NCI-H524 treated with DMSO at 0.1 percent for 48 hours (cell line): ENCODE measurements around the gene PRELID2.

ENCODE experiments used
- DNase-seq: peaks from one replicate; lab custom pipeline; 2025; lab: John Stamatoyannopoulos, UW

Gene PRELID2

DNA sequence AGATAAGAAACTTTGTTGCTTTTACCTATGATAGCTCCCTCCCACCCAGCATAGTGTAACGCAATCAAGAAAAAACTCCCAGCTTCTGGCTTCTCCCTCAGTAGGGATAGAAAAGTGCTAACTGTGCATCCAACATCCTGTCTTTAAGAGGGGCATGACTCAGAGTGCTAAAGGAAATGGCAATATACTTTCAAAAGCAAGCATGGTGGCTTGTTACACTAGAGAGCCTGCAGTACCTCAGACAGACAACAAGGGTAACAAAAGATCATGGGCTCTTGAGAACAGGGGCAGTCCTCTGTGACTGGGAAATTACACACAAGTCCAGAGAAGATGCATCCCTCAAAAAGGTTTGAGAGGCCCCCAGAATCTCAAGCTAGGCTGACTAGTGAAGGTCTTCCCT, 37.8 kb downstream of the PRELID2 start:
- no peak for DNase-seq

DNA sequence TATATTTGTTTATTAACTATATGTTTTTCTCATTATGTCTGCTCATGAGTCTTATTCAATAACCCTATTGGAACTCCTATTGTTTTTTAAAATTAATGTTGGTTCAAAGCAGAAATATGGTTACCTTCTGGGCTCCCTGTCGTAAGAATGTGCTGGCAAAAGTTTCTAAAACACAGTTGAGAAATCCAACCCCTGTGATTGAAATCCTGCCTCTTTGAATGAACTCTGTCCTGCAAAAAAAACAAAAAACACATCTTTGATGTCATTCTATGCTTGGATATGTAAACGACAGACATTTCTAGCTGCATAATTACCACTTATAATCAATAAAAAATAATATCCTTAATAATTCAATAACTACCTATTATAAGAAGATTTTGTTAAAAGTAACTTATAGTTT, 38.8 kb downstream of the PRELID2 start:
- DNase-seq: no peak

DNA sequence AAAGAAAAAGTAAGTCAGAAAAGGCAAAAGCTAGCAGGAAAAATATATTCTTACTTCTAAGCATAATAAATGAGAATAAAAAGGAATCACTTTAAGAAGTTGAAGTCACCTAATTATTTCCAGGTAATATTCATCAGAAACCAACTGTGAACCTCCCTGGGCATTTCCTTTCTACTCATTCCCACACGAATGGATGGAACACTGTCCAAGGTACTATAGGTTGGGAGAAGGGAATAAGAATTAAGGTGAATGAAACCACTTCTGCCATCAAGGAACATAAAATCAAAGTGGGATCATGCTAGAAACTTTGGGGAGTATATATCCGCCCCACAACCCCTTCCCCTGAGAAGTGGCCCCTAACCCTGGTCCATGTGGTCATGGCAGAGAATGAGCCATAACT, 41.6 kb downstream of the PRELID2 start:
- DNase-seq: no peak

DNA sequence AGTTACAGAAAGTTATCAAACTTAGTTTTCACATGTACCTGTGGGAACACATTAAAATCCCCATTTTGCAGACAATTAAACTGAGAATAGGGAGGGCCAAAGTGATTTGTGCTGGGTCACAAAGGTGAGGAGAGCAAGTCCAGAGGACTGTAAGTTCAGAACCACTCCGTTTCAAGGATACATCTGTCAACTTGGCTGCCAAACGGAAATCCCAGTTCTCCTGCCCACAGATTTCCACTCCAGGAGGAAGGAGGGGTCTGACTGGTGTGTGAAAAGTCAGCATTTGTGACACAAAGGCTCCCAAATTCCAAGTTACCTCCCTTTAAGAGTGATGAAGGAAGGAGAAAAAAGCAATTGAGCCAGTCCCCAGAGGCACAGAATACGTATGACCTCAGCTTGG, 42.3 kb downstream of the PRELID2 start:
- no peak for DNase-seq

DNA sequence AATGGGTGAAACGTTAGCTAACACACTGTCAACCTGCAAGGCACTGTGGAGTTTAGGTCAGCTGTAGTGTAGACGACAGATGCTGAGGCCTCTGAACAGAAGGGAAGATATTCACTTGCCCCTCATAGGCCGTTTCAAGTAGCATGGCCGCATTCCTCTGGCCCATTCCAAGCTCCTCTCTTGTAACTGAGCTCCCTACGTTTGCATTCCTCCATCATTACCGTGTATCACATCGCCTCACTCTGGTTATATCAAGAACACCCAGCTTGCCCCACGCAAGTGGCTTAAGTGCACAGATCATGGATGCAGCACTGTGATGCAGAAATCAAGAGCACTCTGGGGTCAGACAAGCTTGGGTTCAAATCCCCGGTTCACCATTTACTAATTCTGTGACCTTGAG, 43.3 kb downstream of the PRELID2 start:
- no peak for DNase-seq

DNA sequence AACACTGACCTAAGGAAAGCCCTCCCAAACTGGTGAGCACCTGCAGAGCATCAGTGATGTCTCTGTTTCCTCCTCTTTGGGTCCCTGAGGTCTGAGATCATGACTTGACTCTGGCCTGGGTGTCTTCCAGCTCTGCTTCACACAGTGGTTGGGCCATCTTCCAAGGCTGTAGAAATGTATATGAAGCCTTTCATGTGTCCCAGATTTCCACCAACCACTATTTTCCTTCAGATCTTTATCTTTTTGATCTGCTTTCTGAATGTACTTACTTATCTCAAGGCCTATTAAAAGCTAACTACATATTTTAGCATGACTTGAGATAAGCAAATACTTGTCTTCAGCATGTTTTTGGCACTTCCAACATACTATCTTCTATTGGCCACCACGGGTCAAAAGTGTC, 47.1 kb downstream of the PRELID2 start:
- DNase-seq: no peak

DNA sequence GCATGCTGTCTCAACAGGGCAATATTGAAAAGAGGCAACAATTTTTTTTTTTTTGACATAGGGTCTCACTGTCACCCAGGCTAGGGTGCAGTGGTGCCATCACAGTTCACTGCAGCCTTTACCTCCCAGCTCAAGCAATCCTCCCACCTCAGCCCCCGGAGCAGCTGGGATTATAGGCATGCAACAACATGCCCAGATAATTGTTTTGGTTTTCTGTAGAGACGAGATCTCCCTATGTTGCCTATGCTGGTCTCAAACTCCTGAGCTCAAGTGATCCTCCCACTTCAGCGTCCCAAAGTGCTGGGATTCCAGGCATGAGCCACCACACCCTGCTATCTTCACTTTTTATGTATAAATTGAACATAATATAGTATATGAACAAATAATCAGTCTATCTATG, 47.6 kb downstream of the PRELID2 start:
- DNase-seq: no peak

DNA sequence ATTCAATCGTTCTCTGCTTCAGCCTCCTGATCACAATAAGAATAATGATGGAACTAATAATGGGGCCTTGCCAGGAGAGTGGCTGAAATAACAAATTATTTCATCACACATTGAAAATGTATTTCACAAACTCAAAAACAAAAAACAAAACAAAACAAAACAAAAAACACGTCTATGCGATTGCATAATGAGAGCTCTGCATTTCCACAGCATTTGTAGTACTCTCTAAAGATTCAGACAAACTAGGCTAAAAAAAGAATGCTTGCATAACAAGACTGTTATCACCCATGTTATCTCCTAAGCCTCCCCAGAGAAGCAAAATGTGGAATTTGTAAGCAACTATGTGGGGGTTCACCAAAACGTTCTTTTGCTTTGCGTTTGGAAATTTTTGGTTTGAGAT, 48.1 kb downstream of the PRELID2 start:
- DNase-seq: no peak

DNA sequence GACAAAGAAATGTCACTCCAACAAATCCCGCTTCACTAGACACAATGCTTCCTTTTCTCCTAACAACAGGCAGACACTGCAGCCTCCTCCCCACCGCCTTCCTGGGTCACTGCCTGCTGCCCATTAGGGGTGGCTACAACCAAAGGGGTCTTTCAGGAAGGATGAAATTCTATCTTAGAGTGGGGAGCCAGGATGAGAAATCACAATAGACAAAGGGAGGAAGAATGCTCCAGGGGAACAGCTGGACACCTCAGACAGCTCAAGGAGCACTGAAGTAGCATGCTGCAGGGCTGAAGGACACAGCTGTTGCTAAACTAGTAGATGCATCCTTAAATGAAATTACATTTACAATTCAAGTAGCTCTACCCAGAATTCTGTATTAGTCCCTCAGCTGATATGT, 54.2 kb downstream of the PRELID2 start:
- no peak for DNase-seq

DNA sequence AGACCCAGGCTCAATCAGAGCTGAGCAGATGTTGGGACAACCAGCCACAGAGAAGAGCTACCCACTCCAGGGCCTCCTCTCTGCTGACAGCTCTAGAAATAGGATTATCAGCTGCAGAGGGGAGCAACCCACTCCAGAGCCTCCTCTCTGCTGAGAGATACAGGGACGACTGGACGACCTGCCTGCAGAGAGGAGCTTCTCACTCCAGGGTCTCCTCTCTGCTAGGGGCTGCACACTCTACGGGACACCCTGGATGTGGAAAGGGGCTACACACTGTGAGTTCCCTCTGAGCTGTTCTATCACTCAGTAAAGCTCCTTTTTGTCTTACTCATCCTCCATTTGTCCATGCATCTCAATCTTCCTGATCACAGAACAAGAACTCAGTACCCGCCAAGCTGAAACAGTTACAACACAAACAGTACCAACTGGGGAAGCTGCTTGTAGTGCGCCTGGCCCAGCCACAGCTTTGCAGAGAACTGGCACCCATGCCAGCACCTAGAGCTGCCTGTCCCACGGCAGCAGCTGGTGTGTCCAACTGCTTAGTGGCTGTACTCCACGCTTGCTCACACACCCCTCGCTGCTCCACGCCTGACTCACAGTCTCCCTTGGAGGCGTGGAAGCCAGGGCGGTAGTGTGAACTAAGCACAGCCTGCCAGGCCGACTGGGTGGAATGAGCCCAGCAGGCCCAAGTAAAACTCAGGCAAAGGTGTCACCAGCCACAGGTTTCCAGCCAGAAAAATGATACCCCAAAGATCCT, 56.8 kb downstream of the PRELID2 start:
- no peak for DNase-seq

DNA sequence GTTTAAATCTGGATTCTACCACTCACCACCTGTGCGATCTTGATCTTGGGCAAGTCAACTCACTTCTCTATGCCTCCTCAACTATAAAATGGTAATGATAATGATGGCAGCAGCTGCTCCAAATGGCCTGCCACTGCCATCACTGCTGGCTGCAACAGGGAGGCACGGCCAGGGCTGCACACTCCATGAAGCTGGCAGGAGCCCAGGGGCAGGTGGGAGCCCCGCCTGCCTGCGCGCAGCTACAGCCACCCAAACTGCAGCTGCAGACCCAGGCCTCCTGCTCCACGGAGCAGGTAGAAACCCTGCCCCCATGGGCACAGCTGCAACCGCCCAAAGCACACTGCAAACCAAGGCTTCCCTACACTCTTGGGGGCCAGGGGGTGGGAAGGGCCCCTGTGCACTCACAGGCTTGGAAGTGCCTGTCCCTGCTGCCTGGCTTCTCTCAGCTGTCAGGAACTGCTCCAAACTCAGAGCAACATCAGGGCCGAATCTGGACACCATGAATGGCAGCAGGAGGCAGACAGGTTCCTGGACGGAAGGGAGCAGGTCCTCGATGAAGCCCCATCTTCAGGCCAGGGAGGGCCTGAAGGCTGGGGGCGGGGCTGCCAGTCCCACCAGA, 57.6 kb downstream of the PRELID2 start:
- no peak for DNase-seq

DNA sequence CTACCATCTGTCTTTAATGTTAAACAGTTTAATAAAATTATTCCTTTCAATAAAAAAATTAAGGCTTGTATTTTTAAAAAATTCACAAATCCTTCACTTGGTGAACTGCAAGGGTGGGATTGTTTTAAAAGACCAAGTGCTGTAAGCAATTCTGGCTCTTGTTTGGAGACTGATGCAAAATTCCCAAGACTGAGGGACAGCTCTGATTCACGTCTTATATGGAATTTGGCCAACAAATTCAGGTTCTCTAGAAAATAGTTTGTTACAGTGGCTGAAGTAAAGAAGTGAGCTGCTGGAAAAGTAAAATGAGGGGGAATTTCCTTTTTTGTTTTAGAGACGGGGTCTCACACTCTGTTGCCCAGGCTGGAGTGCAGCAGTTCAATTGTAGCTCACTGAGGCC, 58.3 kb downstream of the PRELID2 start:
- no peak for DNase-seq

DNA sequence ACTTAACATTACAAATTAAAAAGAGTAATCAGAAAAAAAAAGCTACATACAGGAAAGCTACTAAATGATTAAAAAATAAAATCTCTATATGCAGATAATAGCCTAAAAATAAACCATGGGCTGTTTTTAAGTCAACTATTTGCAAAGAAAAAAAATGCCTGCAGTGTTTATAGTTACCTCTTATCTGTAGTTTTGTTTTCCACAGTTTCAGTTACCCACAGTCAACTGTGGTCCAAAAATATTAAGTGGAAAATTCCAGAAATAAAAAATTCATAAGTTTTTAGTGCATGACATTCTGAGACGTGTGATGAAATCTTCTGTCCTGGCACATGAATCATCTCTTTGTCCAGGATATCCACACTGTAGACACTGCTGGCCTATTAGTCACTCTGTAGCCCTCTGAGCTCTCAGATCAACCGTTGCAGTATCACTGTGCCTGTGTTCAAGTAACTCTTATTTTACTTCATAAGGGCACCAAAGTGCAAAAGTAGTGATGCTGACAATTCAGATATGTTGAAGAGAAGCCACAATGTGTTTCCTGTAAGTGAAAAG, 59.2 kb downstream of the PRELID2 start:
- DNase-seq: no peak

DNA sequence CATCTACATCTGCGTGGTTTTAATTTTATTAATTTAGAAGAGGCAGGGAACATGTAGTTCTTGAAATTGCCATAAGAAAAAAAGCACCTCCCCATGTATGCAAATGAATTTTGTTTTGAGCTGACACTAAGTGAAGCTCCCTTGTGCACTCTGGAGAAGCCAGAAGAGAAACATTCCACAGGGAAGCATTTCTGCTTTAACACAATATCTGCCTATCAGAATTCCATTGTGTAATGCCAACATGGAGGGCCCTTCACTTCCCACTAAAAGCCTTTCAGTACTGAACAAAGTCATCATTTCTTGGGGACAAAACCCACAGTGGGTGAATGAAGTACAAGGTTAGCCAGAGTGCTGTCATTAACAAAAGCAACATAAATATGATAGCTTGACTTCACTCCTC, 59.7 kb downstream of the PRELID2 start:
- no peak for DNase-seq

DNA sequence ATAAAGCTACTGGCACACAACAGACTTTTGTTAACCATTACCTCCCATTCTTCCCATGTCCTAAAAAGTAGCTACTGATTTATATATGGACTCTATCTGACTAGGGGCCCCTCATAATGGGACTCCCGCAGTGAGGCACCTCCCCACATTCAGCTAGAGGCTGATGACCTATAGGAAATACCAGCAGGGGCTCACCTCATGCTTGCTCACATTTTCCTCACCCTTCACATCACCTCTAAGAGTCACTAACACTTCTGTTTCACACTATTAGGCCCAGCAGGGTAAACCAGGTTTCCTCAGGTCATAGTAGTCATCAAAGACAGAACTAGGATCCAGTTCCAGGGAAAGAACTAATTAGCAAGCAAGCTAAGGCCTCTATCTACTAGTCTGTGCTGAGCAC, 60.7 kb downstream of the PRELID2 start:
- no peak for DNase-seq

DNA sequence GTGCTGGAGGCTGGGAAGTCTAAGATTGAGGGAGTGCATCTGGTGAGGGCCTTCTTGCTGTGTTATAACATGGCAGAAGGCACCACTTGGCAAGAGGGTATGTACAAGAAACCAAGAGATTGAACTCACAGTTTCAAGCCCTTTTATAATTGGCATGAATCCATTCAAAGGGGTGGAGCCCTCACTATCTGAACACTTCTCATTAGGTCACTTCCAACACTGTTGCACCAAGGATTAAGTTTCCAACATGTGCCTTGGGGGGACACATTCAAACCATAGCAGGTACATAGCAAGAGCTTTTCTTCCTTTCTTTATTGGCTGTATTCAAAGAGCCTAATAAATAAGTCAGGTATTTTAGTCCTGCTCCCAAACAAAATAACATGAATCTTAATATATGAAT, 62.7 kb downstream of the PRELID2 start:
- DNase-seq: no peak

DNA sequence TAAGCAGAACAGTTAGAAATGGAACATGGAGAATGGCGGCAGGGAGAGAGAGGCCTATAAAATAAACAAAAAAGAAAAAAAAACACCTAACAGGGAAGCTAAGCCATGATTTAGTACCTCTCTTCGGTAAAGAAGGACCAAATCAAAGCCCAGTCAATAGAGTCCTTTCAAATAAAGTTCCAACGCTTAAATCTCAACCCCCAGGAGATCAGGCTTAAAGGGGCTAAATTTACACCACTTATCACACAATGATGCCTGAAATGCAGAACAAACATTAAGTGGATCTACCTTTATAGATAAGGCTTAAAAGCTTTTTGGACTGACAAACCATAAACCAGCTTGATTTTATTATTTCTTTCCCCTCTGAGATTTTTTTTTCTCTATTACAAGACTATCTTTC, 66.3 kb downstream of the PRELID2 start:
- no peak for DNase-seq

DNA sequence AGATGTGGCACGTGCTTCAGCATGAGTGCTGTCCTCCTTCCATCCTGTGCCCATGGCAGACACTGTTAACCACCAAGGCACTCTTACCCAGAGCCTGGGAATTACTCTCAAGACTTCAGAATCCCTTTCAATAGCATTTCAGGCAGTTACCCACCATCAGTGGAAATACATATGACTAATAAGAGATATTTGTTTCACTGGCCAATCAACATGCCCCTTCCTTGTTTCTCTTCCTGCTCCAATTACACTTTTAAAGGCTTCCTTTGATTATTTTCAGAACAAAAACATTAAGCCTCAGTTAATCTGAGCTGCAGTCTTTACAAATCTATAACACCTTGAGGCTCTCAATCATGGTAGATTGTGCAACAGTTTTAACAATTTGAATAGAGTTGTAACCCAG, 70.8 kb downstream of the PRELID2 start:
- DNase-seq: no peak

DNA sequence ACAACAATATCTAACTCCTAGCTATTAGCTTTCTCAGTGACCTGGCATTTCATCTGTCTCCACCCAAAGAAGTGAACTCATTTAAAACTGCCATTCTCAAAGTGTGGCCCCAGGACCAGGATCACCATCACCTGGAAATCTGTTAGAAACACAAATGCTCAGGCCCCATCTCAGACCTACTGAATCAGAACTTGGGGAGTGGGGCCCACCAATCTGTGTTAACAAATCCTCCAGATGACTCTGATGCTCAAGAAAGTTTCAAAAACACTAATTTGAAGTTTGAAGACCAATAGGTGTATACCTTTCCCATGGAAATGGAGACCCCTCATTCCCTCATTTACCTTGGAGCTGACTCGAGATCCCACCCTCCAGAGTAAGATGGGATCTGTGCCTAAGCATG, 72.3 kb downstream of the PRELID2 start:
- no peak for DNase-seq

DNA sequence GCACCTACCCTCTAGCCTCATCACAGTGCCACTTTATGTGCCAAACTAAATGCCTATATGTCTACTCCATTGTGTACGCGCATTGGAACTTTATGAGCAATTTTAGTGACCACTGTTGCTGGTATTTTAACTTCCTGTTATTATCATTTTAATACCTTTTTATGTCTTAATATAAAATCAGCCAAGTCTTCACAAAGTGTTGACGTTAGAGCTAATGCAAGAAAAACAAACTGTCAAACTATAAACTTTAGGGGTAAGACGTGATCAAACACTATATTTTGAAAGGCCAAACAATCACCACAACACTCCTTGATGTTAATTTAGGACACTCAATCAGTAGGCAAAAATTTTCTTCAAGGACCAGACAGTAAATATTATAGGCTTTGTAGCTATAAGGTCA, 73.9 kb downstream of the PRELID2 start:
- no peak for DNase-seq

DNA sequence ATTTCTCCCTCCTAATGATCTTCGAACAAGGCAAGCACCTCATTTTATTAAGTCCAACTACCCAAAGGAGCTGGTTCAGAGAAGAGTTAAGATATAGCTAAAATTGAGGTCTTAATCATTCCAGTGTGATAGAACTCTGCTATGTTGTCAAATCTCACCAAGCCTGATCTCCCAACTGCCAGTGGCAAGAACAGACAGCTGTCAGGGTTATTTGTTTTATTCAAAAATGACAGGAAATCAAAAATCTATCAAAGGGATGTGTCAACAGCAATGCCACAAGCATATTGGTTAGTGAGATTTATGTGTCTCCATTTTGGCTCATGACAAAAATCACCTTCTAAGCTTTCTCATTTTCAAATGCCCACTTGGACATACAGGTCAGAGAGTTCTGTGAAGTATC, 74.5 kb downstream of the PRELID2 start:
- DNase-seq: no peak

DNA sequence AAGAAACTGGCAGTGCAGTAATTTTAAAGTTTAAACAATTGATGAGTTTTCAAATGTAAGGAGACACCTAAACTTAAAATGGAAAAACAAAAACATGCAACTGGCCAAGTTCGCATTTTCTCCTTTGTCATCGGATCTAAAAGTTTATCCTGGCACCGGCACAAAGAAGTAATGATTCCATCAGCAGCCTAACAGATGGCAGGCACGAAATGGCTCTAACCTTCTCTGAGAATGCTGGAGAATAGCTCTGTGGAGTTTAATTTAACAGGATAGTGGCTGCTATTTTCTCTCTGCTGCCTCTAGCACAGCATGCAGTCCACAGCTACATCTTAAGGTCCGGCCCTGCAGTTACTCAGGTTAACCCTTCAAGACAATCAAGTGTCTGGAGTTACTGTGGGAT, 82.2 kb downstream of the PRELID2 start:
- no peak for DNase-seq

DNA sequence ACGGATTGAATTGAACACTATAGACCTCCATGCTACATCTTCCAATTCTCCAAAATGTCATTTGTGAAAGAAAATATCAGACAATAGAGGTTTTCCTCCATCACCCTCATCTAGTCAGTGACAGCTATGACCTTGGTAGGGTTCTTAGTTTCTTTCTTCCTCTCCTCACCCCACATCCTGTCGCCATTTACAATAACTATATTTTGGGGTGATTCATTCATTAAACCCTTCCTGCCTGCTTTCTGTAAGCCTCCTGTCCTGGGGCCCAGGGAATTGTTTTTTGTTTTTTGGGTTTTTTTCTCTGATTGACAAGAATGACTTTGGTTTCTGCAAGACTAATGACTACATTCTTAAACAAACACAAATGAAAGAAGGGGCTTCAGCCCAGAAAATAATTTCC, 82.6 kb downstream of the PRELID2 start:
- DNase-seq: no peak

DNA sequence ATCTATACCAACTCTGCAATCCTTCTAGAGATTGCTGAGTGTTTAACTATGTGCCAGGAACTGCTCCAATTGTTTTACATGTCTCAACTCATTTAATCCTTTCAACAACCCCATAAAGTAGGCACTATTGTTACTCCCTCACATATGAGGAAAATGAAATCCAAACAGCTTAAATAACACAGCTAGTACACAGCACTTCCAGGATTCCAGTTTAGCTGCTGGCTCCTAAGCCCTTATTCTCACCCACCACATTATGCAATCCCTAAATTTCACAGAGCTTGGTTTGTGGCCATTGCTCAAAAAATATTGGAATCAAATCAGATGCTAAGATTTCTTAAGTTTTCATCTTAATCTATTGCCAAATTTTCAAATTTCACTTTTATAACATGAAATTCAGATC, 84.9 kb downstream of the PRELID2 start:
- no peak for DNase-seq
